GM12891 (cell line): ENCODE results near the gene AIG1.
"Not testable (repeated sequence)": the region's sequence is repeated elsewhere in the genome, so short reads cannot be mapped to it uniquely, and the experiment has no call there.

Experiments used
- DNase-seq: peaks from one replicate; pipeline ENCODE4 v3.0.0; 2011; ENCODE audit warnings: low spot score; ENCODE audit not compliant: insufficient read length
- FAIRE-seq: peaks from 2 replicates; lab custom pipeline; 2011; peaks lifted over from hg19 to GRCh38; lab: Jason Lieb, UNC
- PAX5 ChIP-seq: IDR thresholded peaks from 2 replicates; pipeline ENCODE4 v1.6.1; 2011; ENCODE audit warnings: low read length, moderate library complexity, mild to moderate bottlenecking; ENCODE audit not compliant: insufficient read depth, severe bottlenecking
- POLR2A ChIP-seq: IDR thresholded peaks from 2 replicates; pipeline ENCODE4 v1.6.1; 2011; ENCODE audit warnings: low read depth, low read length, control low read depth
- POLR2AphosphoS5 ChIP-seq: IDR thresholded peaks from 2 replicates; pipeline ENCODE4 v1.6.1; 2011; ENCODE audit warnings: low read depth, low read length, control low read depth
- POU2F2 ChIP-seq: IDR thresholded peaks from 2 replicates; pipeline ENCODE4 v1.6.1; 2011; ENCODE audit warnings: low read depth, mild to moderate bottlenecking, control low read depth, low read length, moderate library complexity
- SPI1 ChIP-seq: IDR thresholded peaks from 2 replicates; pipeline ENCODE4 v1.6.1; 2011; ENCODE audit warnings: low read depth, low read length, control low read depth
- TAF1 ChIP-seq: IDR thresholded peaks from 2 replicates; pipeline ENCODE4 v1.6.1; 2011; ENCODE audit warnings: low read depth, low read length, control low read depth

The AIG1 gene

DNA sequence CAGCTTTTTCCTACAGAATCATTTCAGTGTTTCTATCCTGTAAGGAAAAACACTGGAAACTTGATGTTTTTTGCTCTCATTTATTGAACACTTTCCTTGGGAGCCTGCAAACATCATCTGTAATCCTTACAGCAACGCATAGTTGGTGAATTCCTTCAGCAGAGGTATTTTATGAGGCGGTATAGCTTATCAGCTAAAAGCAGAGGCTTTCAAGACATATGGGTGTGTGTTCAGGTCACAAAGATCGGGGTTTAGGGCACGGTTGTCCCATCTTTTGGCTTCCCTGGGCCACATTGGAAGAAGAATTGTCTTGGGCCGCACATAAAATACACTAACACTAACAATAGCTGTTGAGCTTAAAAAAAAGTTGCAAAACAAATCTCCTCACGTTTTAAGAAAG lies 185.0 kb downstream of the AIG1 start:
- DNase-seq (no peak), FAIRE-seq (no peak)
- TF ChIP-seq SPI1 (no peak), TAF1 (no peak), PAX5 (no peak), POLR2AphosphoS5 (no peak), POU2F2 (no peak), POLR2A (no peak)

DNA sequence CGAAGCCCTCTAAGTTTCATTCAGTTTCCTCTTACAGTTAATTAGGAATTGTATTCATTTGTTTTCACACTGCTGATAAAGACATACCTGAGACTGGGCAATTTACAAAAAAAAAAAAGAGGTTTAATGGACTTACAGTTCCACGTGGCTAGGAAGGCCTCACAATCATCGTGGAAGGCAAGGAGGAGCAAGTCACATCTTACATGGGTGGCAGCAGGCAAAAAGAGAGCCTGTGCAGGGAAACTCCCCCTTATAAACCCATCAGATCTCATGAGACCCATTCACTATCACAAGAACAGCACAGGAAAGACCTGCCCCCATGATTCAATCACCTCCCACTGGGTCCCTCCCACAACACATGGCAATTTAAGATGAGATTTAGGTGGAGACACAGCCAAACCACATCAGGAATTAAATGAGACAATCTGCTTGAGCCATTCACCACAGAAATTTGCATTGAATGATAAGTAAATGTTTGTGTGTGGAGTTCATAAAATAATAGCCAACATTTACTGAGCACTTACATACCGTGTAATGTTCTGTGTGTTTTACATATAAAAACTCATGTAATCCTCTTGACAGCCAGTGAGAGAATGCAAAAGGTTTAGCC lies 185.6 kb downstream of the AIG1 start:
- not testable (repeated sequence) for DNase-seq, FAIRE-seq

DNA sequence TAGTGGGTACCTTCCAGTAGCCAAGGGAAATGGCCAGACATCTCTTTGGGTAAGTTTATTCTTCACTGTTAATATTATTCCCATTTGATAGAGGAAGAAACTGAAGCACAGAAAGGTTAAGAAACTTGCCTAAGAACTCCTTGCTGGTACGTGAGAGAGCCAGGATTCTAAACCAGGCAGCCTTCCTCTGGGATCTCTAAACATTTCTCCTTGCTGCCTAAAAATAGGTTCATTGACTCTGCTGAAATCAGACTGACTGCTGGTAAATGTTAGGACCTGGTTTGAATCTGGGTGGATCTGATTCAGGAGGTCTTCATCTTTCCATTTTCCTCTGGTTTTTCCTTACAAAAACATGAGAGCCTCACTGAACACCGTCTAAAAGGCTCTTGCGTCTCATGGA lies 186.9 kb downstream of the AIG1 start:
- FAIRE-seq = no peak
- TF ChIP-seq POLR2A (no peak), TAF1 (no peak), POU2F2 (no peak), POLR2AphosphoS5 (no peak), SPI1 (no peak), PAX5 (no peak)
- no peak for DNase-seq

DNA sequence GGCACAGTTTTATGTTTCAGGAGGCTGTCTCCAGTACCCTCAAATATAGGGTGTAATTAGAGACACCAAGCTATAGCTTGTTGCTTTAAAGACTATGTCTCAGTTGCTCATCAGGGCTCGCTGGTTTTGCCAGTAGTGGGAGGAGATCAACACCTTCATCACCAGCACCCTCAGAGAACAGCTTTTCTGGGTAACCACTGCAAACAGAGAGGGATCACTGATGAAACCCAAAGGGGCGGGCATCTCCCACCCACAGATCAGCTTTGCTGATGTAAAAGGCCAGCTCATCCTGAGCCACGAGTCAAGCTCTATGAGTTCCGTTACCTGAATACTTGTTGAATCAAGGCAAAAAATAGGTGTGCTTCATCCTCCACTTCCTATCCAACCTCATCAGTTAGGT lies 187.7 kb downstream of the AIG1 start:
- no peak for TF ChIP-seq POLR2AphosphoS5
- no peak for TF ChIP-seq POU2F2
- no peak for TF ChIP-seq SPI1
- no peak for TF ChIP-seq PAX5
- no peak for TF ChIP-seq TAF1
- no peak for TF ChIP-seq POLR2A
- no peak for FAIRE-seq
- DNase-seq = no peak

DNA sequence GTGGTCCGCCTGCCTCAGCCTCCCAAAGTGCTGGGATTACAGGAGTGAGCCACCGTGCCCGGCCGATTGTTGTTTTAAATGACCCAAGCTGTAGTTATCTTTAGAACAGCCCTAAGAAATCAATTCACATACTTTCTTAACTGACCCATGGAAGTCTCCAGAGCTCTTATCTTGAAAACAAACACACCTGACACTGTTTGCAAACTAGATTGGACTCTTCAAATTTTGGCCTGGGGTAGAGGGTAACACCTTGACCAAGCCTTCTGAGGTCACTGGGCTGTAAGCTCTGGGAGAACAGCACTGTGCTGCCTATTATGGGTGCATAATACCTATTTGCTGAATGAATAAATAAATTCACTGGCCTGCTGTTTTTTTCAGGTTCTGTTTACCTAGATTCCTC lies 190.6 kb downstream of the AIG1 start:
- TF ChIP-seq TAF1 (no peak), SPI1 (no peak), PAX5 (no peak), POLR2A (no peak), POU2F2 (no peak), POLR2AphosphoS5 (no peak)
- FAIRE-seq (no peak), DNase-seq (no peak)

DNA sequence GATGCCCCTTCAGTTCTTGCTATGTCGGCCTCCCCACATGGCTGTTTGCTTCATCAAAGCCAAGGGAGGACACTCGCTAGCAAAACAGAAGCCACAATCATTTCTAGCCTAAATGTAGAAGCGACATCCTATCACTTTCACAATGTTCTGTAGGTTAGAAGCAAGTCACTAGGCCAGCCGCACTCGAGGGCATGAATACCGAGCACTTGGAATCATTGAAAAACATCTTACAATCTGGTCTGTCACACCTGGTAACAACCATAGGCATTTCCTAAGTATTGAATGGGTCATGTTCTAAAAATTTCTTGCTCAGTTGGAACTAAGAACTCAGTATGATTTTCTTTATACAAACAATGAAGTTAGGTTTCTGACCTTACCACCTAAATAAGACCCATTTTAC lies 192.3 kb downstream of the AIG1 start:
- no peak for DNase-seq
- no peak for FAIRE-seq
- no peak for TF ChIP-seq POU2F2
- TF ChIP-seq POLR2A = no peak
- TF ChIP-seq SPI1 = no peak
- no peak for TF ChIP-seq PAX5
- TF ChIP-seq POLR2AphosphoS5 = no peak
- TF ChIP-seq TAF1 = no peak

DNA sequence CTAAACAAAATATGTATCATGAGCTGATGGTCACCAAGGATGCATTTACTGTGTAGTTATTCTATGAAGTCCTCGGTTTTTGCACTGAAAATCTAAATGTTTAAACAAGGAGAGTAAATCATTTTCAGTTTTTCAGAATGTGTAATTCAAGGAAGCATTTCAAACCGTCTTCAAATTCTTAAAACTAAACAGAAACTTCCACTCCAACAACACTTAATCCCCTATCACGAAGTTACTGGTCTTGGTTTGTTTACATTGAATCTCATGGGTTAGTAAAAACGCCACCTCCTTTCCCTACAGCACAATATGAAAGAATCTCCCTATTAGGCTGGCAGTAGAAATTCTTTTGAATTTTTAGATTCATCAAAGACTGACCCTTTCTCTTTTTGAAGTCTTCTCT lies 192.9 kb downstream of the AIG1 start:
- no peak for FAIRE-seq
- no peak for TF ChIP-seq POU2F2
- TF ChIP-seq PAX5 = no peak
- TF ChIP-seq SPI1 = no peak
- no peak for TF ChIP-seq POLR2AphosphoS5
- TF ChIP-seq TAF1 = no peak
- TF ChIP-seq POLR2A = no peak
- no peak for DNase-seq

DNA sequence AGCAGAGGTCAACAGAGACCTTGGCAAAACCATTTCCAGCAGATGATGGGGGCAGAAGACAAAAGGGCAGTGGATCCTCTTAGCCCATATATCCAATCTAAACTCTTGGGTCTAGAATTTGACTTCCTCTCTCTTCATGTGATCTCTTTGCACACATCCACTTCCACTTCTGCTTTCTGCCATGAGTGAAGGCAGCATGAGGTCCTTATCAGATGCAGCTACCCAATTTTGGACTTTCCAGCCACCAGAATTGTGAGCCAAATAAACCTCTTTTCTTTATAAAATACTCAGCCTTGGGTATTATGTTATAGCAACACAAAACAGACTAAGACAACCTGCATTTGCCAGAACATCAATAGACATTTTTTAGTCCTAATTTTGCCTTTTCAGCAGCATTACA lies 198.3 kb downstream of the AIG1 start:
- no peak for DNase-seq
- TF ChIP-seq SPI1 = peak; percentile 87
- no peak for TF ChIP-seq POLR2A
- no peak for FAIRE-seq

DNA sequence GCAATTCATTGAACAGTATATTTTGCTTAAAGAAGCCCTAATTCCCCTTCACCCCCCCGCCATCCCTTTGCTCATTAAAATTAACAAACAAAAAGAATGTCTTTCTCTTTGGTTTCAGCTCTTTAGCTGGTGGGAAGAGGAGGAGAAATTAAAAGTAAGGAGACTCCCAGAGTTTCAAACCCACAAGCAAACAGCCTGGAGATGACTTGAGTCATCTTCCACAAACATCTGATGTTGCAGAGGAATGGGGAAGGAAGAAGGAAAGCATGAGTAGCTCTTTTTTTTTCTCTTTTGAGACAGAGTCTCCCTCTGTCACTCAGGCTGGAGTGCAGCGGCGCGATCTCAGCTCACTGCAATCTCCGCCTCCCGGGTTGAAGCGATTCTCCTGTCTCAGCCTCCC lies 200.2 kb downstream of the AIG1 start:
- TF ChIP-seq POLR2A = no peak
- DNase-seq (no peak), FAIRE-seq (no peak)

DNA sequence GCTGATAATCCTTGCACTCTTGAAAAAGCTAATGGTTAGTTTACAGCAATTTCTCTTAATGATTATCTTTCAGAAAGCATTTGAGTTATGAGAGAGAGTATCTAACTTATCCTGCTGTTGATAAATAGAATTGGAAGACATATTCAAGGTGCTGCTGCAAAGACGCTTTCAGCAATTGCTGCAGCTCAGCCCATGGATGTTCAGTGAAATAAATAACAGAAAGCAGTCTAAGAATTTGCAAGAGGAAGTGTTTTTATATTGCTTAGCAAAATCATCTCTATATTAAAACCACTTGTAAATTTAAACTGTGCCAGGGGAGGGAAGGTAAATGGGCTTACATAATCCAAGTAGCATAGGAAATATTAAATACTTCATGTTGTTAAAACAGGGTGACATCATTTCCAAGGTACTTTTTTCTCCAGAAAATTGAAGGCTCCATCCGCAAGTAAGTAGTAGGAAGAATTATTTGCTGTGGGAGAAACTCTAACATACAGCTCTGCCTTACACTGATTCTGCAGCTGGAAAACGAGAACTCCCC lies 201.3 kb downstream of the AIG1 start:
- FAIRE-seq = no peak
- DNase-seq = no peak
- no peak for TF ChIP-seq POLR2A
- no peak for TF ChIP-seq PAX5
- no peak for TF ChIP-seq SPI1
- no peak for TF ChIP-seq POU2F2
- no peak for TF ChIP-seq TAF1
- TF ChIP-seq POLR2AphosphoS5 = no peak

DNA sequence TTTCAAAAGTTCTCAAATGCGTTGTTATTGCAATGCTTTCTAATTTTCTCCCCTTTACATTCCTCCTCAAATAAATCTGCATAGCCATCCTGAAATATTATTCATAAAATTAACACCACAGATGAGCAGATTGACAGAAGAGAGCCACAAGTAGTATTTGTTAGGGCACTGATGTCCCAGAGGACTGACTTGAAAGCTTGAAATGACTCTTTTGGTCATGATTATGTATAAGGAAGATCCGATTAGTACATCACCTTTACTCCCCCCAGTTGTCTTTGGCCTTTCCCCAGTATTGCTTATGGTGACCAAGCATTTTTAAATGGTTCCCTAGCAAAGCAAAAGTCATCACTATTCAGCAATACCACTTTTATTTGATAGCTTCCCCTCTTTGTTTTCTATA lies 202.2 kb downstream of the AIG1 start:
- FAIRE-seq = no peak
- DNase-seq = no peak
- TF ChIP-seq SPI1 (no peak), POU2F2 (no peak), POLR2AphosphoS5 (no peak), PAX5 (no peak), TAF1 (no peak), POLR2A (no peak)
